ENCODE data around the gene ECM1. TPM values are rescaled to one million over a fixed set of nuclear protein-coding genes. Genes with fewer than 3 reads are reported as not detected.

ECM1 gene
- total RNA-seq, 1 donor from 2014 or later, result 15.5 TPM

DNA sequence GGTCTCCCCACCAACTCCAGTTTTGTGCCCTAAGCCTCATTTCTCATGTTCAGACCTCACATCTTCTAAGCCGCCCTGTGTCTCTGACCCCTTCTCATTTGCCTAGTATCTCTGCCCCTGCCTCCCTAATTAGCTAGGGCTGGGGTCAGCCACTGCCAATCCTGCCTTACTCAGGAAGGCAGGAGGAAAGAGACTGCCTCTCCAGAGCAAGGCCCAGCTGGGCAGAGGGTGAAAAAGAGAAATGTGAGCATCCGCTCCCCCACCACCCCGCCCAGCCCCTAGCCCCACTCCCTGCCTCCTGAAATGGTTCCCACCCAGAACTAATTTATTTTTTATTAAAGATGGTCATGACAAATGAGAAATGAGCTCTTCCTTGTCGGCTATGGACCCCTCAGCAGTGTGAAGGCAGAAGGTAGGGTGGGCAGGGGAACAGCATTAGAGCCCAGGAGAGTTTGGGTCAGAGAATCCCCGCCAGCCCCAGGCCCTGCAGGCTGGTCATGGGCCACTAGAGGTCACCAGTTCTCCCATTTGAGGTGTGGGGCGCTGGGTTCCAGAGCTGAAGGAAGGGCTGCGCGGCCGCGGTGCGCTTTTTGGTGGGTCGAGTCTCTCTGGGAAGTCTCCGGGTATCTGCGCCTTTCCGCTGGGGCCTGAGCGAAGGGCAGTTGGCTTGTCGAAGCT, 52.8 kb downstream of the ECM1 start:
- peak overlapping the region; percentile 100 for H3K27ac ChIP-seq

DNA sequence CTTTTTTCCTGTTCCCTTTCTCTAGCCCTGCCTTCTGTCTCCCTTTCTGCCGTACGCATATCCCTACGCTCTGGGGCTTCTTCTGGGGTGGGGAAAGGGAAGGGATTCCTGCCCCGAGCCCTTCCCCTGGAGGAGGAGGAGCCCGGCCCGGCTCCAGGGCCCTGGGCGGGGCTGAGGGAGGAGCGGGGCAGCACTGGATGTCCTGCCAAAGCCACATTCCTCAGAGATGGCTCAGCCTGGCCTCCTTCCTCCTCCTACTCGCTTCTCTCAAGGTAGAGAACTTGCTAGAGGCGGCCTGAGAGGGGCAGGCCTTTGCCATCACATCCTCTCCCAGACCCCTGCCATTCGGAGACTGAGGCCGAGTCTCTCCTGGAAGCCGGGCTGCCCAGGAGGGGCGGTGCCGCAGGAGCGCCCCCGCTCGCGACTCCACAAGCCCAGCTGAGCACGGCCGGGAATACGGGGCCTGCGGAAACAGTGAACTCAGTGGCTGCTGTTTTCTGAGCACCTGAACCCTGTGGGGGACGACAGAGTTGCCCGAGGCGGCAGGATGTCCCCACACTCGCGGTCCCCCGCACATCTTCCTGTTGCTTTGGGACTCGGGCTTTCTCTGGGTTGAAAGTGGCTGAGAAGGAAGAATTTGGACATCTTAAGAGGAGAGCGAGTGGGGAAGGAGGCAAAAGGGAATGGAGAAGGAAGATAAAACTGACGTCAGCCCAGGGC, 53.5 kb downstream of the ECM1 start:
- peak; percentile 87 for ATAC-seq
- DNase-seq, result peak; percentile 97
- H3K9me3 ChIP-seq, result no peaks in the 10 kb centered on the region
- peaks cover 5% of the 10 kb centered on the region for H3K36me3 ChIP-seq
- TF ChIP-seq, protein P1, sequence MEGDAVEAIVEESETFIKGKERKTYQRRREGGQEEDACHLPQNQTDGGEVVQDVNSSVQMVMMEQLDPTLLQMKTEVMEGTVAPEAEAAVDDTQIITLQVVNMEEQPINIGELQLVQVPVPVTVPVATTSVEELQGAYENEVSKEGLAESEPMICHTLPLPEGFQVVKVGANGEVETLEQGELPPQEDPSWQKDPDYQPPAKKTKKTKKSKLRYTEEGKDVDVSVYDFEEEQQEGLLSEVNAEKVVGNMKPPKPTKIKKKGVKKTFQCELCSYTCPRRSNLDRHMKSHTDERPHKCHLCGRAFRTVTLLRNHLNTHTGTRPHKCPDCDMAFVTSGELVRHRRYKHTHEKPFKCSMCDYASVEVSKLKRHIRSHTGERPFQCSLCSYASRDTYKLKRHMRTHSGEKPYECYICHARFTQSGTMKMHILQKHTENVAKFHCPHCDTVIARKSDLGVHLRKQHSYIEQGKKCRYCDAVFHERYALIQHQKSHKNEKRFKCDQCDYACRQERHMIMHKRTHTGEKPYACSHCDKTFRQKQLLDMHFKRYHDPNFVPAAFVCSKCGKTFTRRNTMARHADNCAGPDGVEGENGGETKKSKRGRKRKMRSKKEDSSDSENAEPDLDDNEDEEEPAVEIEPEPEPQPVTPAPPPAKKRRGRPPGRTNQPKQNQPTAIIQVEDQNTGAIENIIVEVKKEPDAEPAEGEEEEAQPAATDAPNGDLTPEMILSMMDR (IDR thresholded peaks at IDR 0.05), result no peak
- peak overlapping the region; percentile 100 for H3K27ac ChIP-seq
- intact Hi-C loops (cut with DNase I), result no loop called here
- H3K4me3 ChIP-seq, result peak overlapping the region; percentile 66
- H3K4me1 ChIP-seq, result peaks cover 69% of the 10 kb centered on the region
- H3K27me3 ChIP-seq, result no peaks in the 10 kb centered on the region

More for the DNA sequence above, 52.8 kb downstream of the ECM1 start:
- intact Hi-C loops (cut with DNase I), result no loop called here
- H3K27me3 ChIP-seq, result no peaks in the 10 kb centered on the region
- H3K4me1 ChIP-seq, result peaks cover 62% of the 10 kb centered on the region
- H3K36me3 ChIP-seq, result peaks cover 10% of the 10 kb centered on the region
- DNase-seq, result peak; percentile 93
- TF ChIP-seq, protein P1 (IDR thresholded peaks at IDR 0.05), result peak; percentile 81
- ATAC-seq, result peak; percentile 65
- H3K9me3 ChIP-seq, result no peaks in the 10 kb centered on the region
- H3K4me3 ChIP-seq, result peak overlapping the region; percentile 66

DNA sequence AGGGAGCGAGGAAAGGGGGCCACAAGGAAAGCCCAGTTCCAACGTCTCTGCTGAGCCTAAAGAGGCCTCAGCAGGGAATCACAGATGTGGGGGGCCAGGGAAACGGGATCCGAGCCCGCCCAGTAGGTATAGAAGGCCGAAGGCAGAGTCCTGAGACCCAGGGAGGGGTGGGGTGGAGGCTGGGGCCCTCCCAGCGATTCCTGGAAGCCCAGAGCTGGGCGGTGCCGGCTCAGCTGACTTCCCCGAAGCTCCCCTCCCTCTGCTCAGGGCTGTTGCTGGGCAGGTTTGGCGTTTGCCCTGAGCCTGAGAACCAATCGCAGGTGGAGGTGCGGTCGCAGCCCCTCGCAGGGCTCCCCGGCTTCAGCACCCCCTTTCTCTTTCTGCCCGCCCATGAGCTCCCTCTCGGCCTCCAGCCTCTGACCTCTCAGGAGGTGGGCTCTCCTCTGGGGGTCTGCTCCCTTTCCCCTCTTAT, 54.1 kb downstream of the ECM1 start:
- peak overlapping the region; percentile 100 for H3K27ac ChIP-seq
- TF ChIP-seq, protein P1 (IDR thresholded peaks at IDR 0.05), result no peak
- peak overlapping the region; percentile 66 for H3K4me3 ChIP-seq
- no peaks in the 10 kb centered on the region for H3K27me3 ChIP-seq
- peaks cover 75% of the 10 kb centered on the region for H3K4me1 ChIP-seq
- H3K36me3 ChIP-seq, result no peaks in the 10 kb centered on the region
- intact Hi-C loops (cut with DNase I), result no loop called here
- no peaks in the 10 kb centered on the region for H3K9me3 ChIP-seq
- ATAC-seq, result peak; percentile 81
- DNase-seq, result peak; percentile 97

DNA sequence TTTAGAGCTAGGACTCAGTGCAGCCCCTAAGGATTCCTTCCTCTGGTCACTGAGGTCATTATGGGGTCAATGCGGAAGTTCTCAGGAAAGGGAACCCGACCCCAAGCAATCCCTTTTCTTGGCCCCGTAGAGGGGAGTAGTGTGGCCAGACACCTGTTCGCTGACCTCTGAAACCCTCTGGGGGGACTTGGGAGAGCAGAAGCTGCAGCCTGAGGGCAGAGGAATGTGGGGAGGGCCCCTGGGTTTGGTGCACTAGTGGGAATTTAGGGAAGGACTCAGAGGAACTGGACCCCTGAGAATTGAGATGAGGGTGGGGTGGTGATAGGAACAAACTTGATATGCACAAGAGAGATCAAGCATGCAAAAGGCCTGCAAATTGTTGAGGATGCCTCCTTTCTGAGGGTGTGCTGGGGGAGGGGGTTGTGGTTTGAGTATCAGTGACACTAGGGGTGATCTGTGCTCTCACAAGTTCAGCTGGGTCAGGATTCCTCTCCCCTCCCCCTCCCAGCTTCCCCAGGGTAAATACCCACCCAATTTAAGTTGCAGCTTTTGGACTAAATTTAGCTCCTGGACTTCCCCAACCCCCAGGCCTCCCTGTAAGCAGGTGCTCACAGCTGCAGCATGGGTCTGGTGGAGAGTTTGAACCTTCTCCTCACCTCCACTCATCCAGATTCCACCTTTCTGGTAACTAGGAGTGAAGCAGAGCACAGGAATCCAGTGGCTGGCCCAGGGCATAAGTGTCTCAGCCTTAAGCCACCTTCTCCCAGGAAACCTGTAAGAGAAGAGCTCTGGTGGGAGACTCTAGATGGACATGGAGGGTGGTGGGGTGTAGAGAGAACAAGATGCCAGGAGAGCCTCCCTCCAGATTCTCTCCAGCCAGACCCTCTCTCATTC, 54.8 kb downstream of the ECM1 start:
- TF ChIP-seq, protein P1 (IDR thresholded peaks at IDR 0.05), result no peak
- Histone ChIP-seq H3K36me3 (no peaks in the 10 kb centered on the region), H3K27me3 (no peaks in the 10 kb centered on the region), H3K27ac (peak overlapping the region; percentile 100), H3K4me3 (peak overlapping the region; percentile 66), H3K4me1 (peaks cover 81% of the 10 kb centered on the region), H3K9me3 (no peaks in the 10 kb centered on the region)
- DNase-seq (no peak), ATAC-seq (no peak)
- intact Hi-C loops (cut with DNase I), result no loop called here

Small RNAs within 50 kb of the gene (microRNA-seq; reads per million reads assigned to microRNA genes)
- gene MIR4257 (ENCODE audit: borderline microRNAs expressed), result not detected
- gene MIR6878 (ENCODE audit: borderline microRNAs expressed), result not detected

Other genes with a start within 250 kb of the ECM1 start
- 135 TPM for gene APH1A, start 239.1 kb upstream of the ECM1 start, total RNA-seq
- 15.4 TPM for gene C1orf54, start 235.3 kb upstream of the ECM1 start, total RNA-seq
- gene CIART, start 225.6 kb upstream of the ECM1 start, total RNA-seq, result 10.6 TPM
- 46.1 TPM for gene MRPS21, start 214.2 kb upstream of the ECM1 start, total RNA-seq
- gene PRPF3, start 186.6 kb upstream of the ECM1 start, total RNA-seq, result 53.4 TPM
- gene RPRD2, start 144.0 kb upstream of the ECM1 start, total RNA-seq, result 31.4 TPM
- gene TARS2, start 20.7 kb upstream of the ECM1 start, total RNA-seq, result 18.5 TPM
- gene FALEC, start 7.6 kb downstream of the ECM1 start, total RNA-seq, result 1.0 TPM
- gene ADAMTSL4, start 41.3 kb downstream of the ECM1 start, total RNA-seq, result 99.2 TPM
- gene MCL1, start 71.5 kb downstream of the ECM1 start, total RNA-seq, result 325 TPM
- gene ENSA, start 121.5 kb downstream of the ECM1 start, total RNA-seq, result 188 TPM
- 32.2 TPM for gene GOLPH3L, start 189.0 kb downstream of the ECM1 start, total RNA-seq
- gene HORMAD1, start 212.8 kb downstream of the ECM1 start, total RNA-seq, result 1.2 TPM

Measured in upper lobe of right lung (tissue), 1 donor.